DMS 273 (cell line): ENCODE measurements around the gene C3orf22.
A peak's percentile ranks its signal among the peaks of the same experiment; 100 is the strongest.
"Not testable (repeated sequence)": the region's sequence is repeated elsewhere in the genome, so short reads cannot be mapped to it uniquely, and the experiment has no call there.

Experiments used
- DNase-seq: peaks from one replicate; lab custom pipeline; 2025; ENCODE audit not compliant: unreplicated experiment; lab: John Stamatoyannopoulos, UW

Gene C3orf22

DNA sequence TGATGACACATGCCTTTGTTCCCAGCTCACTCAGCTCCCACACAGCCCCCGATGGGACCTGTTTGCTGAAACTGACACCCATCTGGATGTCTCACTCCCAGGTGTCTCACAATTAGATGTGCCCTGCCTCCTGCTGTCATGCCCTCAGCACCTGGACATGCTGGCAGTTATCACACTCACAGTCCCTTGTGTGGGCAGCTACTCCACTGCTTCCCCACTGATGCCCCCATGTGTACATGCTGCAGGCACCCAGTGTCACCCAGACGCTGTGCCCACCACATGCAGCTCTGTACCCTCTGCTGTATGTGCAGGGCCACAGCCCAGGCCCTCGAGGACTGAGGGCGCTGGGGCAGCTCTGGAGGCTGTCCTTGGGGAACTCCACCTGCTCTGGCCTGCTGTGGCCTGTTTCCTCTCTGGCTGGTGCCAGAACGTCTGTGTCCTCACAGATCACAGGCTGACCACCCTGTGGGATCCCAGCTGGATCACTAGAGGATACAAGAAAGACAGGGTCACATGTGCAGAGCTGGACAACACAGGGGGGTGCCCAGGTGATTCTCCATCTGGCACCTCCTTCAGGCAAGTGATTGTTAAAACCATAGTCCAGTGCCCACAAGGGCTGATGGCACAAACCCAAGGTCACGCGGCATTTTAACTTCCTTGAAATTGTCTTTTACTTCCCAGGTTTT is 14.0 kb downstream of the C3orf22 start:
- DNase-seq: peak; percentile 53

DNA sequence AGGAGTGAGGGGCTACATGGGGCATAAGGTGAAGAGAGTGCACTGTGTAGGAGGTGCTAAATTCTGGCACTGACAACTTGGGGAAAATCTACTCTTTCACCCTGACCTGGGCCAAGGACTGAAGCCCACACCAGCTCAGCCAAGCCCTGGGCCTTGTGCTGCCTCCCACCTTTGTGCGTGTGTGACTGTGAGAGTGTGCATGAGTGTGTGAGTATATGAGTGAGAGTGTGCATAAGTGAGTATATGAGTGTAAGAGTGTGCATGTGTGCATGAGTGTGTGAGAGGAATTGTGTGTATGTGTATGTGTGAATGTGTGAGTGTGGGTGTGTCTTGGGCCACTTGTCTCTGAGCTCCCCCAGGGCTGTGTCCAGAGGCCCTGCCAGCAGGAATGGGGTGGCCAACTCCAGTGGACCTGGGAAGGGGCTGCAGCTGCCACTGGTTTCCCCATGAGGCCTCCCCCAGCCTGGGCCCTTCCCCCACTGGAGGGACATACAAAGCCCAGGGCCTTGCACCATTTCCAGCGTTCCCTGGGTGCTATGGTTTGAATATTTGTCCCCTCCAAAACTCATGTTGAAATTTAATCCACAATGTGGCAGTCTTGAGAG is 15.2 kb downstream of the C3orf22 start:
- DNase-seq: no peak

GRCh38 chr3:126542340-126543241 is 16.1 kb downstream of the C3orf22 start:
- no peak for DNase-seq

GRCh38 chr3:126541628-126542339 is 16.9 kb downstream of the C3orf22 start:
- no peak for DNase-seq

- DNase-seq: no peak
Measured at GRCh38 chr3:126540951-126541627, 17.6 kb downstream of the C3orf22 start.

- peak; percentile 54 for DNase-seq
Measured at GRCh38 chr3:126540342-126540849, 18.3 kb downstream of the C3orf22 start.

DNA sequence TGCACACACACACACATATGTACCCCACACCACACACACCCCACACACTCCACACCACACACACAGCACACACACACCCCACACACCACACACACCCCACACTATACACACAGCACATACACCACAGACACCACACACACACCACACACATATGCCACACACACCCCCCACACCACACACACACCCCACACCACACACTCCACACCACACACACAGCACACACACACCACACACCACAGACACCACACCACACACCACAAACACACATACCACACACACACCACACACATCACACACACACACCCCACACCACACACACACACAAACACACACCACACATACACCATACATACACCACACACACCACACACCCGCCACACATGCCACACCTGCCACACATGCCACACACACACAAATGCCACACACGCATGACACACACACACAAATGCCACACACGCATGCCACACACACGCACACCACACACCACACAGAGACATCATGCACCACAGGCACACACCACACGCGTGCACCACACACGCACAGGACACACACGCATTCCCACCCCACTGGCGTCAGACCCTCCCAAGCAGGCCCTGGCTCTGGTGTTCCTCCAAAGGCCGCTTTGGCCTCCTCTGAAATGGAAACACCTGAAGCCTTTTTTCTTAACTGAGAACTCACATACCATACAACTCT is 19.0 kb downstream of the C3orf22 start:
- DNase-seq: no peak

- peak; percentile 37 for DNase-seq
Measured at GRCh38 chr3:126538966-126539365, 19.8 kb downstream of the C3orf22 start.

GRCh38 chr3:126538316-126538715 is 20.4 kb downstream of the C3orf22 start:
- no peak for DNase-seq

GRCh38 chr3:126537730-126538281 is 20.9 kb downstream of the C3orf22 start:
- DNase-seq: peak; percentile 65

GRCh38 chr3:126537116-126537729 is 21.5 kb downstream of the C3orf22 start:
- no peak for DNase-seq

- no peak for DNase-seq
Measured at GRCh38 chr3:126536126-126536525, 22.6 kb downstream of the C3orf22 start.

DNA sequence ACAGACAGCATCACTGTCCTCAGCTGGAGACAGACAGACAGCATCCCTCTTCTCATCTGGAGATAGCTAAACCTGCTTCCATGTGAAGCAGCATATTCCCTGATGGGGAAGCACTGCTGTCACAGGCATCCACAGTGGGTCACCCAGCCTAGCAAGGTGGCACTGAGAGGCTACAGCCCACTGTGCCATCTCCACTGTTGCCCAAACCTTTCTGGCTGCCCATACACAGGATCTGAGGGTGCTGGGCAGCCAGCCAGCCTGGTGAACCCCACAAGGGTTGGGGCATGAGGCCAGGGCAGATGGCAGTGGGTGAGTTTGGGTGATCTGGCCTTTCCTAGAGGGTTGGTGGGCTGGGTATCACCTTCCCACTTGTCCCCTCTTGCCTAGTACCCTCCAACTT is 23.1 kb downstream of the C3orf22 start:
- no peak for DNase-seq

- DNase-seq: not testable (repeated sequence)
Measured at GRCh38 chr3:126534716-126535115, 24.0 kb downstream of the C3orf22 start.

DNA sequence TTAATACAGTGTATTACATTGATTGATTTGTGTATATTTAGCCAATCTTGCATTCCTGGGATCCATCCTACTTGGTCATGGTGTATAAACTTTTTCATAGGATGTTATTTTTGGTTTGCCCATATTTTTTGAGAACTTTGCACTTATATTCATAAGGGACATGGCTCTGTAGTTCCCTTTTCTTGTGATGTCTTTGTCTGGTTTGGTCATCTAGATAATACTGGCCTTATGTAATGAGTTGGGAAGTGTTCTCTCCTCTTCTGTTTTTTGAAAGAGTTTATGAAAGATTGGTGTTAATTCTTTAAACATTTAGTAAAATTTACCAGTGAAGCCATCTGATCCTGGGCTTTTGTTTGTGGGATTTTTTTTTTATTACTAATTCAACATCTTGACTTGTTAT is 25.2 kb downstream of the C3orf22 start:
- no peak for DNase-seq

DNA sequence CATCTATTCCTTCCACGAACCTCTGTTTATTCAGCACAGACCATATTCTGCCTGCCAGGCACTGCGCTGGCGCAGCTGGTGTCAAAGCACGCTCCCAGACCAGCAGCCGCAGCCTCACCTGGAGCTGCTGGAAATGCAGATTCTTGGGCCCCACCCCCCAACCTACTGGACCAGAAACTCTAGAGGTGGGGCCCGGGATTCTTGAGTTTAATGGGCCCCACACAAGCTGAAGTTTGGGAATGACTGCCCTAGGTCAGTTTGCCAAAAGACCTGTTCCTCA is 27.7 kb downstream of the C3orf22 start:
- no peak for DNase-seq

GRCh38 chr3:126530171-126531050 is 28.3 kb downstream of the C3orf22 start:
- DNase-seq: no peak

- peak; percentile 43 for DNase-seq
Measured at GRCh38 chr3:126529585-126530170, 29.1 kb downstream of the C3orf22 start.
